PC-3 (cell line): ENCODE results near the gene SERGEF. TPM values are rescaled to one million over a fixed set of nuclear protein-coding genes. Genes with fewer than 3 reads are reported as not detected.

Source experiments
- ATAC-seq: fragments of 200-7000 bp; cut with Tn5 transposase; 2 replicates; pipeline ENCODE4 v1.9.1; 2020; ENCODE audit warnings: mild to moderate bottlenecking, moderate library complexity
- BruUV-seq: library from RNA; stranded (reverse); fragments of 400-500 nt; replicated peaks from 2 replicates; lab custom pipeline; 2021; lab: Mats Ljungman, UMichigan
- CTCF ChIA-PET: fragments of 300-600 bp; sonication (Branson Sonifier 250); formaldehyde crosslinking; loops from one replicate; lab custom pipeline; 2022; ENCODE audit warnings: antibody characterized with exemption; lab: Charles Lee
- POLR2A ChIA-PET: fragments of 300-600 bp; sonication (Branson Sonifier 250); formaldehyde crosslinking; loops from one replicate; lab custom pipeline; 2022; ENCODE audit warnings: antibody characterized with exemption; ENCODE audit not compliant: unreplicated experiment; lab: Charles Lee
- DNase-seq: peaks from one replicate; pipeline ENCODE4 v3.0.0-alpha.2; 2015
- H2AFZ ChIP-seq: fragments of 300-600 bp; sonication (generic); 2 replicates; pipeline ENCODE4 v1.6.0; 2016; ENCODE audit warnings: antibody characterized with exemption, low read length
- H3F3A ChIP-seq: fragments of 300-600 bp; sonication (generic); one replicate; pipeline ENCODE4 v1.6.0; 2017; ENCODE audit warnings: antibody characterized with exemption, low read length, control low read depth, mild to moderate bottlenecking; ENCODE audit not compliant: unreplicated experiment
- H3K27ac ChIP-seq: fragments of 300-600 bp; sonication (generic); 2 replicates; pipeline ENCODE4 v1.5.1; 2016; ENCODE audit warnings: mild to moderate bottlenecking, low read length
- H3K27me3 ChIP-seq: fragments of 300-600 bp; sonication (generic); 2 replicates; pipeline ENCODE4 v1.6.1; 2016; ENCODE audit warnings: low read length, mixed read lengths
- H3K36me3 ChIP-seq: fragments of 300-600 bp; sonication (generic); 2 replicates; pipeline ENCODE4 v1.6.1; 2016; ENCODE audit warnings: low read depth, mixed run types, low read length, mixed read lengths
- H3K4me1 ChIP-seq: fragments of 300-600 bp; sonication (generic); 2 replicates; pipeline ENCODE4 v1.5.1; 2016; ENCODE audit warnings: low read length; ENCODE audit not compliant: insufficient read depth
- H3K4me2 ChIP-seq: fragments of 300-600 bp; sonication (generic); 2 replicates; pipeline ENCODE4 v1.6.0; 2016; ENCODE audit warnings: low read length
- H3K4me3 ChIP-seq: fragments of 300-600 bp; sonication (generic); 2 replicates; pipeline ENCODE4 v1.5.1; 2016; ENCODE audit warnings: mild to moderate bottlenecking, low read length, mixed read lengths
- H3K79me2 ChIP-seq: fragments of 300-600 bp; sonication (generic); 2 replicates; pipeline ENCODE4 v1.6.1; 2017; ENCODE audit warnings: low read length, mixed read lengths
- H3K9ac ChIP-seq: fragments of 300-600 bp; sonication (generic); 2 replicates; pipeline ENCODE4 v1.6.0; 2016; ENCODE audit warnings: mild to moderate bottlenecking, low read length
- H3K9me2 ChIP-seq: fragments of 300-600 bp; sonication (generic); replicated peaks from 2 replicates; pipeline ENCODE4 v1.6.1; 2016; ENCODE audit warnings: mixed run types, low read length, mixed read lengths
- H3K9me3 ChIP-seq: fragments of 300-600 bp; sonication (generic); 2 replicates; pipeline ENCODE4 v1.6.1; 2016; ENCODE audit warnings: low read length, mixed read lengths
- H4K20me1 ChIP-seq: fragments of 300-600 bp; sonication (generic); 2 replicates; pipeline ENCODE4 v1.6.1; 2016; ENCODE audit warnings: low read length, mixed read lengths
- CTCF ChIP-seq: fragments of 300-600 bp; sonication (generic); conservative IDR thresholded peaks from 2 replicates; pipeline ENCODE4 v1.5.1; 2017; ENCODE audit warnings: antibody characterized with exemption, low read depth, mild to moderate bottlenecking, low read length
- EZH2 ChIP-seq: fragments of 300-600 bp; sonication (generic); IDR thresholded peaks from one replicate; pipeline ENCODE4 v1.6.1; 2017; ENCODE audit warnings: antibody characterized with exemption, mild to moderate bottlenecking, low read length; ENCODE audit not compliant: unreplicated experiment
- EZH2phosphoT487 ChIP-seq: fragments of 300-600 bp; sonication (generic); IDR thresholded peaks from 2 replicates; pipeline ENCODE4 v1.6.1; 2018; ENCODE audit warnings: mild to moderate bottlenecking, antibody characterized with exemption, low read length, borderline replicate concordance
- intact Hi-C: fragments of 100-400 bp; cut with micrococcal nuclease; formaldehyde crosslinking; loops from 2 replicates; pipeline ENCODE4 v1.9.0; 2023
- total RNA-seq: library from RNA; depleted of rRNA; stranded (reverse); fragments of >200 nt; gene quantifications from 2 replicates; pipeline ENCODE4 v1.2.3, GENCODE V29; 2014

SERGEF gene
- total RNA-seq, 1 experiment from 2014 or later, result 13.7 TPM

DNA sequence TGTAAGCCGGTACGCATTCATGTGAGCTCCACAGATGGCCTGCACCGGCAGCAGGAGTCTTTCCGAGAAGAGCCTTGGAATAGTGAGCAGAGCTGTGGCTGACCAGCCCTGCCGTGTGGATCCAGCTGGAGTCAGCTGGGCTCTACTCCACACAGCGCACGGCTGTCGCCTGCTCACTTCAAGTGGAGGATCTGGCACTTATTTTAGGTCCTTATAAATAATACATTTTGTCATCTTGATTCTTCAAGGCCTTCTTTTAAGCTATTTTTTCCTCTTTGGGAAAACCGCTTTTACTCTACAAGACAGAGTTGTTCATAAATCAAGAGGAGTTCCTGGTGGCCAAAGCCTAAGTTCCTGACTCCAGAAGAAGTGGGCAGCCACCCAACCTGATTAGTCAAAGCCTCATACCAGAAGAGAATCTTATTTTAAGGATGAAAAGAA lies 184.5 kb downstream of the SERGEF start:
- CTCF ChIA-PET, result interaction anchor here (0.9 kb wide), 1 partner anchor 97 kb away, joined by 3 read pairs; no protein-coding TSS in a partner anchor
- POLR2A ChIA-PET, result no interaction called here
- no peaks in the 10 kb centered on the region for H3K36me3 ChIP-seq

GRCh38 chr11:17827006-17827405 lies 185.8 kb downstream of the SERGEF start:
- Histone ChIP-seq H3F3A (no peaks in the 10 kb centered on the region), H3K9me3 (no peaks in the 10 kb centered on the region), H3K27me3 (no peaks in the 10 kb centered on the region), H3K4me1 (no peaks in the 10 kb centered on the region), H4K20me1 (no peaks in the 10 kb centered on the region), H3K36me3 (no peaks in the 10 kb centered on the region), H3K9ac (no peak overlapping the region), H3K9me2 (no peaks in the 10 kb centered on the region), H3K27ac (no peak overlapping the region), H3K79me2 (no peaks in the 10 kb centered on the region), H2AFZ (no peak overlapping the region), H3K4me2 (no peak overlapping the region), H3K4me3 (no peak overlapping the region)
- TF ChIP-seq EZH2phosphoT487, result no peak
- peak; percentile 57 for TF ChIP-seq CTCF
- no peak for TF ChIP-seq EZH2
- BruUV-seq, result no TSS peak
- DNase-seq, result peak; percentile 41
- ATAC-seq, result no peak
- ChIA-PET POLR2A (no interaction called here), CTCF (interaction anchor here (0.7 kb wide), 1 partner anchor 39 kb away, joined by 4 read pairs; no protein-coding TSS in a partner anchor)
- intact Hi-C loops, result loop anchor here (5.0 kb wide), 1 partner anchor 95 kb away; the partner anchor contains the start of gene KCNC1

More for the DNA sequence above, 184.5 kb downstream of the SERGEF start:
- Histone ChIP-seq H4K20me1 (no peaks in the 10 kb centered on the region), H3K4me1 (no peaks in the 10 kb centered on the region), H2AFZ (no peak overlapping the region), H3K9me3 (no peaks in the 10 kb centered on the region), H3K4me3 (no peak overlapping the region), H3K4me2 (no peak overlapping the region), H3K79me2 (no peaks in the 10 kb centered on the region), H3F3A (no peaks in the 10 kb centered on the region), H3K9ac (no peak overlapping the region), H3K9me2 (no peaks in the 10 kb centered on the region), H3K27me3 (no peaks in the 10 kb centered on the region), H3K27ac (no peak overlapping the region)
- no TSS peak for BruUV-seq
- DNase-seq (no peak), ATAC-seq (no peak)
- TF ChIP-seq CTCF, result no peak
- no peak for TF ChIP-seq EZH2phosphoT487
- no peak for TF ChIP-seq EZH2
- intact Hi-C loops, result loop anchor here (5.0 kb wide), 1 partner anchor 96 kb away; the partner anchor contains the start of gene KCNC1

DNA sequence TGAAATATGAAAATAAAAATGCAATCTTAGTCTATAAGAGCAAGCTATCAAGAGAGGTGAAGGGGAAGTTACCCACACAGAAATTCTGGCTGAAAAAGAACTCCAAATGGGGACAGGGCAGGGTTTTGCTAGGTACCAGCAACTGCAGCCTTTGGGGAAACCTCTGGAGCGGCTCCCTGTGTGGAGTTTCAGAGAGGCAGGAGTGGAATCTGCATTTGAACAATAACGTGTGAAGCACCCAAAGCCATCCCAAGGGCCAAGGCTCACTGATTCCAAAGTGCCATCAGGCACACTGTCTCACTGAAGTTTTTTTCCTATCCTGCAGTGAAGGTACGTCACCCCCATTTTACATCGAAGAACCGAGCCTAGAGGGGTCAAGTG lies 190.5 kb downstream of the SERGEF start:
- no peak overlapping the region for H3K4me3 ChIP-seq
- ATAC-seq (no peak), DNase-seq (no peak)
- H3K79me2 ChIP-seq, result no peaks in the 10 kb centered on the region
- H3K27me3 ChIP-seq, result no peaks in the 10 kb centered on the region
- BruUV-seq, result no TSS peak
- no peaks in the 10 kb centered on the region for H3K36me3 ChIP-seq
- no peaks in the 10 kb centered on the region for H3K9me2 ChIP-seq
- H3K4me2 ChIP-seq, result no peak overlapping the region
- no peaks in the 10 kb centered on the region for H4K20me1 ChIP-seq
- H3K9ac ChIP-seq, result no peak overlapping the region
- ChIA-PET POLR2A (no interaction called here), CTCF (no interaction called here)
- H3F3A ChIP-seq, result no peaks in the 10 kb centered on the region
- H3K27ac ChIP-seq, result no peak overlapping the region
- intact Hi-C loops, result no loop called here
- TF ChIP-seq EZH2phosphoT487 (no peak), EZH2 (no peak), CTCF (no peak)
- H2AFZ ChIP-seq, result no peak overlapping the region
- no peaks in the 10 kb centered on the region for H3K4me1 ChIP-seq
- no peaks in the 10 kb centered on the region for H3K9me3 ChIP-seq
